IMR-90 (cell line): ENCODE measurements around the gene SPHK2. TPM values are rescaled to one million over a fixed set of nuclear protein-coding genes. Genes with fewer than 3 reads are reported as not detected.

Experiments
- ATAC-seq: fragments of 200-7000 bp; cut with Tn5 transposase; 2 replicates; pipeline ENCODE4 v1.9.1; 2020; ENCODE audit warnings: low read depth, mild to moderate bottlenecking, moderate library complexity
- BruUV-seq: library from RNA; stranded (reverse); fragments of 400-500 nt; replicated peaks from 2 replicates; lab custom pipeline; 2021; lab: Mats Ljungman, UMichigan
- CTCF ChIA-PET: fragments of 300-600 bp; formaldehyde crosslinking; extraction: SDS; loops from one replicate; lab custom pipeline; 2021; ENCODE audit warnings: antibody characterized with exemption; lab: Yijun Ruan, JAX
- POLR2A ChIA-PET: fragments of 300-600 bp; sonication (Branson Sonifier 250); formaldehyde crosslinking; loops from one replicate; lab custom pipeline; 2022; ENCODE audit warnings: antibody characterized with exemption; ENCODE audit not compliant: unreplicated experiment; lab: Charles Lee
- DNase-seq: peaks from one replicate; pipeline ENCODE4 v3.0.0; 2013
- H2AFZ ChIP-seq: replicated peaks from 2 replicates; pipeline ENCODE3; 2013; ENCODE audit warnings: low read length, mild to moderate bottlenecking; ENCODE audit not compliant: poor library complexity
- H2AK5ac ChIP-seq: 2 replicates; pipeline ENCODE4 v1.6.1; 2013; ENCODE audit warnings: low read depth, low read length, inconsistent platforms
- H2AK9ac ChIP-seq: replicated peaks from 2 replicates; pipeline ENCODE3; 2013; ENCODE audit warnings: mild to moderate bottlenecking, low read depth, low read length, moderate library complexity; ENCODE audit not compliant: poor library complexity
- H2BK120ac ChIP-seq: 2 replicates; pipeline ENCODE4 v1.6.1; 2013; ENCODE audit warnings: low read depth, low read length, inconsistent platforms
- H2BK15ac ChIP-seq: 3 replicates; pipeline ENCODE4 v1.6.1; 2013; ENCODE audit warnings: low read depth, low read length, inconsistent platforms
- H2BK20ac ChIP-seq: 2 replicates; pipeline ENCODE4 v1.6.1; 2013; ENCODE audit warnings: low read depth, mild to moderate bottlenecking, inconsistent platforms, low read length, moderate library complexity
- H2BK5ac ChIP-seq: 2 replicates; pipeline ENCODE4 v1.6.1; 2013; ENCODE audit warnings: mild to moderate bottlenecking, low read depth, low read length, inconsistent platforms; ENCODE audit not compliant: poor library complexity, severe bottlenecking
- H3K14ac ChIP-seq: replicated peaks from 2 replicates; pipeline ENCODE4 v1.6.1; 2013; ENCODE audit warnings: low read depth, low read length, inconsistent platforms
- H3K18ac ChIP-seq: 2 replicates; pipeline ENCODE4 v1.6.1; 2013; ENCODE audit warnings: low read depth, low read length, control low read depth
- H3K23ac ChIP-seq: 2 replicates; pipeline ENCODE4 v1.6.1; 2013; ENCODE audit warnings: low read depth, low read length, inconsistent platforms
- H3K27ac ChIP-seq: 2 replicates; pipeline ENCODE4 v1.5.1; 2013; ENCODE audit warnings: mild to moderate bottlenecking, control low read depth, low read length; ENCODE audit not compliant: insufficient read depth
- H3K27me3 ChIP-seq: 2 replicates; pipeline ENCODE4 v1.6.1; 2013; ENCODE audit warnings: low read length; ENCODE audit not compliant: control insufficient read depth, insufficient read depth
- H3K36me3 ChIP-seq: 2 replicates; pipeline ENCODE4 v1.6.1; 2013; ENCODE audit warnings: low read length, mixed read lengths; ENCODE audit not compliant: control insufficient read depth, insufficient read depth
- H3K4ac ChIP-seq: 2 replicates; pipeline ENCODE4 v1.6.1; 2013; ENCODE audit warnings: low read depth, low read length, inconsistent platforms
- H3K4me1 ChIP-seq: 2 replicates; pipeline ENCODE4 v1.6.1; 2013; ENCODE audit warnings: low read length, mixed read lengths; ENCODE audit not compliant: control insufficient read depth, insufficient read depth
- H3K4me2 ChIP-seq: 2 replicates; pipeline ENCODE4 v1.6.1; 2013; ENCODE audit warnings: low read depth, mild to moderate bottlenecking, control low read depth, low read length, moderate library complexity
- H3K4me3 ChIP-seq: 2 replicates; pipeline ENCODE4 v1.5.1; 2013; ENCODE audit warnings: low read depth, mild to moderate bottlenecking, control low read depth, low read length, moderate library complexity; ENCODE audit not compliant: insufficient read depth
- H3K56ac ChIP-seq: 2 replicates; pipeline ENCODE4 v1.6.1; 2013; ENCODE audit warnings: low read length, inconsistent platforms; ENCODE audit not compliant: insufficient read depth; ENCODE audit errors: extremely low read depth
- H3K79me1 ChIP-seq, 2 experiments: 2 replicates each; pipeline ENCODE4 v1.6.1; 2013; ENCODE audit warnings: low read length in 2 of 2, inconsistent platforms in 1 of 2, low read depth in 1 of 2
- H3K9ac ChIP-seq: 2 replicates; pipeline ENCODE4 v1.6.1; 2013; ENCODE audit warnings: low read depth, low read length, control low read depth
- H3K9me1 ChIP-seq: 2 replicates; pipeline ENCODE4 v1.6.1; 2013; ENCODE audit warnings: low read length, inconsistent platforms; ENCODE audit not compliant: insufficient read depth
- H3K9me3 ChIP-seq: 2 replicates; pipeline ENCODE4 v1.6.1; 2013; ENCODE audit warnings: low read length; ENCODE audit not compliant: control insufficient read depth, insufficient read depth
- H4K20me1 ChIP-seq: 2 replicates; pipeline ENCODE4 v1.6.1; 2013; ENCODE audit warnings: low read length, inconsistent platforms; ENCODE audit not compliant: insufficient read depth
- H4K5ac ChIP-seq: 2 replicates; pipeline ENCODE4 v1.6.1; 2013; ENCODE audit warnings: mild to moderate bottlenecking, low read depth, low read length, control low read depth
- H4K8ac ChIP-seq, 2 experiments: 2 replicates each; pipeline ENCODE4 v1.6.1; 2013; ENCODE audit warnings: low read depth in 2 of 2, low read length in 2 of 2, control low read depth in 1 of 2, inconsistent platforms in 1 of 2
- H4K91ac ChIP-seq: 2 replicates; pipeline ENCODE4 v1.6.1; 2013; ENCODE audit warnings: low read depth, low read length, inconsistent platforms; ENCODE audit not compliant: insufficient read depth
- CHD1 ChIP-seq: IDR thresholded peaks from 2 replicates; pipeline ENCODE4 v1.6.1; 2012; ENCODE audit warnings: low read depth, low read length, improper control_type of control experiment
- CTCF ChIP-seq: conservative IDR thresholded peaks from 2 replicates; pipeline ENCODE4 v1.5.1; 2012; ENCODE audit warnings: mild to moderate bottlenecking, low read depth, low read length, improper control_type of control experiment
- MAZ ChIP-seq: IDR thresholded peaks from 2 replicates; pipeline ENCODE4 v1.6.1; 2012; ENCODE audit warnings: low read depth, mild to moderate bottlenecking, low read length, improper control_type of control experiment, moderate library complexity, borderline replicate concordance
- POLR2A ChIP-seq: IDR thresholded peaks from 2 replicates; pipeline ENCODE4 v1.6.1; 2012; ENCODE audit warnings: mild to moderate bottlenecking, low read depth, low read length
- WGBS, 2 experiments: methylation state at CpG; one replicate each; pipeline versions ENCODE4 v1.1.5 to v1.1.7; 2013; ENCODE audit warnings: missing lambda C conversion rate in 2 of 2; ENCODE audit not compliant: insufficient read length in 1 of 2; ENCODE audit errors: extremely low coverage in 2 of 2; 5-methylcytosine and 5-hydroxymethylcytosine counted together
- dilution Hi-C: fragments of 300-500 bp; cut with HindIII; formaldehyde crosslinking; loops from one replicate; pipeline ENCODE4 v1.14.3; 2018; ENCODE audit warnings: low sequenced_read_pairs; ENCODE audit not compliant: unreplicated experiment
- in situ Hi-C: fragments of 300-500 bp; cut with MboI; formaldehyde crosslinking; loops from 3 replicates; pipeline ENCODE4 v1.14.3; 2019; ENCODE audit warnings: low sequenced_read_pairs, inconsistent platforms, mixed read lengths
- intact Hi-C: fragments of 100-400 bp; cut with micrococcal nuclease; formaldehyde crosslinking; loops from 2 replicates; pipeline ENCODE4 v1.10.0; 2022
- polyA plus RNA-seq, 3 experiments: library from polyadenylated mRNA; depleted of rRNA; stranded (reverse); fragments of >200 nt; gene quantifications; 2 replicates each; pipeline ENCODE4 v1.2.3, GENCODE V29; 2012; ENCODE audit warnings: low replicate concordance in 1 of 3
- total RNA-seq: library from RNA; depleted of rRNA; stranded (reverse); fragments of >200 nt; gene quantifications from 2 replicates; pipeline ENCODE4 v1.2.3, GENCODE V29; 2012

The SPHK2 gene
- total and polyA plus RNA-seq, 2 of the 4 experiments (the other 2 are of a cell fraction): 1.6 to 9.9 TPM

- Histone ChIP-seq H4K91ac (no peak overlapping the region), H3K27ac (no peak overlapping the region), H3K23ac (no peak overlapping the region), H3K18ac (no peak overlapping the region), H3K27me3 (no peaks in the 10 kb centered on the region), H2AK5ac (no peak overlapping the region), H2AK9ac (no peak overlapping the region), H3K4ac (no peak overlapping the region), H2BK120ac (no peak overlapping the region), H3K79me1 (no peaks in the 10 kb centered on the region), H3K9me1 (peaks cover 3% of the 10 kb centered on the region; the same call in 1 of the 2 replicates), H3K4me1 (peaks cover 3% of the 10 kb centered on the region), H2BK5ac (no peak overlapping the region), H2AFZ (no peak overlapping the region), H3K4me3 (no peak overlapping the region), H3K9ac (no peak overlapping the region), H4K5ac (no peak overlapping the region), H3K36me3 (no peaks in the 10 kb centered on the region), H4K8ac (no peak overlapping the region), H4K20me1 (no peaks in the 10 kb centered on the region), H3K14ac (no peak overlapping the region), H2BK15ac (no peak overlapping the region), H2BK20ac (no peak overlapping the region), H3K9me3 (no peaks in the 10 kb centered on the region), H3K56ac (no peak overlapping the region), H3K4me2 (no peak overlapping the region)
- ChIA-PET CTCF (no interaction called here), POLR2A (no interaction called here)
- dilution Hi-C loops: no loop called here
- intact Hi-C loops: no loop called here
- no peak for TF ChIP-seq MAZ
- no peak for TF ChIP-seq POLR2A
- TF ChIP-seq CTCF: no peak
- TF ChIP-seq CHD1: no peak
- DNase-seq (no peak), ATAC-seq (no peak)
- no TSS peak for BruUV-seq
- WGBS, 2 experiments: 100% methylated on average over 3 of the region's 6 CpGs; no CpG with 5 or more reads in 1 of the 2 experiments
- in situ Hi-C loops: no loop called here
These were observed 39.2 kb downstream of the SPHK2 start for GRCh38 chr19:48658483-48658882.
